ENCODE results near the gene MAGI2. TPM values are rescaled to one million over a fixed set of nuclear protein-coding genes. Genes with fewer than 3 reads are reported as not detected.
"Not testable (repeated sequence)": the region's sequence is repeated elsewhere in the genome, so short reads cannot be mapped to it uniquely, and the experiment has no call there.

MAGI2 gene
- polyA plus RNA-seq, 4 donors: 36.8 to 43.5 (median 38.3) TPM

DNA sequence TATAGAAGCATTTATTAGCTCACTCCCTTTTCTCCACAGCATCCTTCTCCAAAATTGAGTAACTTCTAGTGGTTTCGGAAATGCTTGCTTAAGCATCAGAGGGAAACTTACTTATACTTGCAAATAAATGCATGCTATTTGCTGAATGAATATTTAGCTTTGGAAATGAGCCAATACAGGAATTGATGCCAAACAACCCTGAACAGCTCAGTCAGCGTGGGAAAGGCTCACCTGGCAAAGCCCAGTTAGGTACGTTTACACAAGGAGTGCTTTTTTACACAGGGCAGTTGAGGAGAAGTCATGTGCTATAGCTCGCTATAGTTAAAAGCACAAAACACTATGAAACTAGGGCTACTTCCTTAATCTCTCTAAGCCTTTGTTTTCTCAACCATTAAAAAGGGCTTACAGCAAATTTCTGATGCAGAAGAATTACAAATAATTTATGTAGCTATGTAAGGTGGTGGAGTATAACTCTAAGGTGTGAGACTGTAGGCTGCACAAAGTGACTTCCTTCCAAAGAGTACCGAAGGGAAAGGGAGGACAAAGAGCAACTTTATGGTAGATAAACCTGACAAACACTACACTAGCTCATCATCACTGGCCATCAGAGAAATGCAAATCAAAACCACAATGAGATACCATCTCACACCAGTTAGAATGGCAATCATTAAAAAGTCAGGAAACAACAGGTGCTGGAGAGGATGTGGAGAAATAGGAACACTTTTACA is 1156.7 kb downstream of the MAGI2 start:
- no peak for DNase-seq (ENCODE audit: low read depth in 4 of 4, low spot score in 3 of 4)

DNA sequence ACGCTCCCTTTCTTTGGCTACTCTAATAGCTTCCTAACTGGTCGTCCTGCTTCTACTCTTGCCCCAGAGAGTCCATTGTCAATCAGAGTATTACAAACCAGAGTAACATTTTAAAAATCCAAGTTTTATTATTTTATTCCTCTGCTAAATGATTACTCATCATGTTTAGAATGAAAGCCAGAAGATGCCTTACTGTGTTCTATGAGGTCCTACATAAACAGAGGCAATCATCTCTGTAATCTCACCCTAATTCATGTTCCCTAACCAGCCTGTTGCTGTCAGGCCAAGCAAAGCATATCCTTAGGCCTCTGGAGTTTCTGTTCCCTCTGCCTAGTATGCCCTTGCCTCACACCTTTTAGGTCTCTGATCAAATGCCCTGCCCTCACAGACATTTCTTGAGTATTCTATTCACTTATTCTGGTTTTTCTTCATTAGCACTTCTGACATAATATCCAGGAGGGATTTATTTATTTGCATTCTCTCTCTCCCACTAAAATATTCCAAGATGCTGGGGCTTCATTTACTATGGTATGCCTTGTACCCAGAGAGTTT is 1157.3 kb downstream of the MAGI2 start:
- no peak for DNase-seq (ENCODE audit: low read depth in 4 of 4, low spot score in 3 of 4)

DNA sequence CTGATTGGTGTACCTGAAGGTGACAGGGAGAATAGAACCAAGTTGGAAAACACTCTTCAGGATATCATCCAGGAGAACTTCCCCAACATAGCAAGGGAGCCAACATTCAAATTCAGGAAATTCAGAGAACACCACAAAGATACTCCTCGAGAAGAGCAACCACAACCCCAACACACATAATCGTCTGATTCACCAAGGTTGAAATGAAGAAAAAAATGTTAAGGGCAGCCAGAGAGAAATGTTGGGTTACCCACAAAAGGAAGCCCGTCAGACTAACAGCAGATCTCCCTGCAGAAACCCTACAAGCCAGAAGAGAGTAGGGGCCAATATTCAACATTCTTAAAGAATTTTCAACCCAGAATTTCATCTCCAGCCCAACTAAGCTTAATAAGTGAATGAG is 1164.0 kb downstream of the MAGI2 start:
- DNase-seq (ENCODE audit: low read depth in 4 of 4, low spot score in 3 of 4): not testable (repeated sequence)

DNA sequence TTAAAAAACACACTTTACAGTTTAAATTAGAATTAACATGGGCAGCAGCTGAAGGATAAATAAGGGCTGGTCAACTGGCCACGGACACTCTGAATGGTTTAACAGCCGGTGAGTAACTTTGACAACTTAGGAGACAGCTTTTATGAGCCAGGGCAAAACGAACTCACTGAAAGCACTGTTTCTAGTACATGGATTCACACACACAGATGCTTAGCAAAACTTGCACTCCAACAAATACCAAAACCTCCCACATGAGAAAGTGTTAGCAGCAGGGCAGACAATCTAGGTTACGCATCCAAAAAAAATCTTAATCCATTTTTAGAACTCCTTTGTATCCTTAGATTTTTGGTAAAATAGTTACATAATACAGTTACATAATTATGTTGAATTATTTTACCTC is 1168.5 kb downstream of the MAGI2 start:
- DNase-seq (ENCODE audit: low read depth in 4 of 4, low spot score in 3 of 4): no peak

DNA sequence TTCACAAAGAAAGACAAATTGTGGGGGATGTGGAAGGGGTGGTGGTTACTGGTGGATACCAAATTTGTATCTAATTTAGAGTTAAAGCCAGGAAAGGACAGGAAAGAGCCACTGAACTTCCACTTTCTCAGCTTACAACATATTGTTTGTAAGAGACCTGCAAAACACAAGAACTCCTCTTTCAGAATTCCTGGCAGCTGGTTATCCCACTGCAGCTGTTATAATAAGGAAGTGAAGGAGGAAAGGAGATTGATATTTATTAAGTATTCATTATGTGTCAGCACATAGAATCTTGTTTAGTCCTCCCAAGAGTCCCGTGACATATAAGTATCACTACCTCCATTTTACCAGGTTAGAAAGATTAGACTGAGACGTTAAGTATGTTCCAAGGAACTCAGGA is 1173.2 kb downstream of the MAGI2 start:
- DNase-seq (ENCODE audit: low read depth in 4 of 4, low spot score in 3 of 4): no peak

DNA sequence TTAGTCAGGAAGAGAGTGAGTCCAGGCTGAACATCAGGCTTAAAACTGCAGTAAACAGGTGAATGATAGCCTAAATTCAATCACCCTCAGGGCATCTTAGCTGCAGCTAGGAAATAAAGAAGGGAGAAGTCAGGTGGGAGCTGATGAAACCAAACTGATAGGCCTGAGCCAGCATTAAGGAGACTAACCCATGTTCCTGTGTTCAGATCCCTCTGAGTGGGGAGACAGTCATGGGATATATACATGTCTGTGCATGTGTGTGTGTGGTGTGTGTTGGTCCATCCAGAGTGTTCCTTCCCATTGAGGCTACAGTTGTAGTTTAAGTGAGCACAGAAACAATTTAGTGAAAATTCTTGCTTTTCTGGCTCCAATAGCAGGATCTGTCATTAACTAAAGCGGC is 1174.0 kb downstream of the MAGI2 start:
- no peak for DNase-seq (ENCODE audit: low read depth in 4 of 4, low spot score in 3 of 4)

DNA sequence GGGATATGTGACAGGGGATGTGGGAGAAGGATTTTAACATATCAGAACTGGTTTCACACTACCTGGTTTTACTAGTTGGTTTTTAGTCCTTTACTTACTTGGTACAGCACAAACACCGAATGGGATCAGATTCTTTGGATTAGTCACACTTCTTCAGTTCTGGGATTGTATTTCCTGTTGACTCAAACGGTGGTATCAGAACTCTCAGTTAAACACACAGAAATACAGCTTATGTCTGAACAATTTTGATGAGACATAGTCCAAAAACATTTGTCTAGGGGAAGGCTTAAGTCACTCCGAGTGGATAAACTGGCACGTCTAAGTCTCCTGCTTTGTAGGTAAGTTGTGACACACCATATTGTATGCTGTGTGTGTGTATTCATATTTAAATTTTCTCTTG is 1174.4 kb downstream of the MAGI2 start:
- no peak for DNase-seq (ENCODE audit: low read depth in 4 of 4, low spot score in 3 of 4)

DNA sequence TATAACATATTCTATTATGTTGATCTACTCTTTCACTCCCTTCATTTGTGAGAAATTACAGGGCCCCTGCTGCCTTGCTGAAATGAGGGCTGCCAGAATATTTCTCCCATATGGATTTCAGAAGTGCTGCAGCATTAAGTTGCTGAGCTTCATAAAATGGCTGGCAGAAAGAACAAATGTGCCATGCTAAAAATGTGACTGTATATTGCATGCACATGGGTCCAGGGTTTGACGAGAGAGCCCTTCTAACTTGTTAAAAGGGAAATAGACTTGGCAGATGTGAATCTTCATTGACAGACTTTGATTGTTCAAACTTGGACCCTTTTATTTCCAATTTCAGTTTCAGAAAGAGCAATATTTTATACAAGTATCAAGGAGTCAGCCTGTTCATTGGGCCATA is 1186.3 kb downstream of the MAGI2 start:
- no peak for DNase-seq (ENCODE audit: low read depth in 4 of 4, low spot score in 3 of 4)

DNA sequence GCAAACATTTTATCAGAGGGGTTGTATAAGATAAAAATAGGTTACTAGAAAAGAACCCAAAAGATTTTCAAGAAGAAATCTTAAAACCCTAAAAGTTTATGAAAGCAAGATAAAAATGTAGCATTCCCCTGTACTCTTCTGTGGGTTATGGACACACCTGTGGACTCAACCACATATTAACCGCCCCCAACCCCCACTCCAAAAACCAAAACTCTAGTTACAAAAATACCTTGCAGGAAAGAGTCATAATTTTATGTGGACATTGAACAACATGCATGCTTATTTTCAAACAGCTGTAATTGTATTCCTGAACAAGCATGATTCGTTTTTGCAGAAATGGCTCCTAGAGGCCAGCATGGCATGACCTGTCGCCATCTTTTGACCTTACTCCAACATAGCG is 1188.0 kb downstream of the MAGI2 start:
- no peak for DNase-seq (ENCODE audit: low read depth in 4 of 4, low spot score in 3 of 4)

DNA sequence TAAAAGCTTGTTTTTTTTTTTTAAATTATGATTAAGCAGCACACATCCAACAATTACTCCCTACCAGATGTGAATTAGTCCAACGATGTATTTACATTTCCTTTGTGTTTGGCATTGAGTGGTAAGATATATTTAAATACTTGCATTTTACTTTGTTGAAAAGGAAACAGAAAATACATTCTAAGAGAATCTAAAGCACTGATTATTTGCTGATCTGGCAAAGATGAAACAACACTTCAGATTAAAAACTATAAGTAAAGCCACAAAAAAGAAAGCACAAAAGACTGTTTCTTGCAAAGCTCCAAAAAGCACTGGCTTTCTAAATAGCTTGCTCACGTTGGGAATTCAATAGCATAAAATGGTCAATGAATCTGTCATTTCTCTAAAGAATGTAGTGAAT is 1188.4 kb downstream of the MAGI2 start:
- DNase-seq (ENCODE audit: low read depth in 4 of 4, low spot score in 3 of 4): no peak

DNA sequence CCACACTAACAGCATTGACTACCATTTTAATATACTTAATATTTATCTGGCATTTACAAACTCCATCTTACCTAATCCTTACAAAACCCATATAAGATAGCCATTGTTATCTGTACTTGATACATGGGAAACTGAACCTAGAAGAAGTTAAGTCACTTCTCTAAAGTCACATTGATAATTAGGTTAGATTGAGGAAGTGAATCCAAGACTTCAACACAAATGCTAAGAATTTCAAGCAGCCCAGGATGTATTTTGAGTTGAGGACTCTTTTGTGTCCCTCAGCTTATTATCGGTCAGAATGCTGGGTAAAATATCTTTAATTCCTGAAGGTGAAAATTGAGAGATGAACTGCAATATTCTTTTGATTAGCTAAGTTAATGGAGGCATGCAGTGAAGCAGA is 1189.4 kb downstream of the MAGI2 start:
- no peak for DNase-seq (ENCODE audit: low read depth in 4 of 4, low spot score in 3 of 4)

DNA sequence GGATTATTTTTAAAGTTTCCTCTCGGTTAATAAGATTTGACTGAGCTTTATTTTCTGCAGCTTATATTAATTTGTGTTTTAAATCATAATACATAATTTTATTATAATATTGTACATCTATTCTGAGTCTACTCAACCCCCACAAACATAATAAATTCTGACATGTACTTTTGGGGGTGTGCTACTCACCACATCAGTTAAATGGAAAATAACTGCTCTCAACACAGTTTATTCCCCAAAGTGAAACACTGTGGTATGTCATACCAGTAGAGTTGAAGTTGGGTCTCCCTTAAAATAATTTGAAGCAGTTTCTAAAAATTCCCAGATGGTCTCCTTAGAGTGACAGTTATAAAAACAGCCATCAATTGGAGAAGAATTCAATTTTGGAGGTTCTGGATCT is 1191.7 kb downstream of the MAGI2 start:
- DNase-seq (ENCODE audit: low read depth in 4 of 4, low spot score in 3 of 4): no peak

DNA sequence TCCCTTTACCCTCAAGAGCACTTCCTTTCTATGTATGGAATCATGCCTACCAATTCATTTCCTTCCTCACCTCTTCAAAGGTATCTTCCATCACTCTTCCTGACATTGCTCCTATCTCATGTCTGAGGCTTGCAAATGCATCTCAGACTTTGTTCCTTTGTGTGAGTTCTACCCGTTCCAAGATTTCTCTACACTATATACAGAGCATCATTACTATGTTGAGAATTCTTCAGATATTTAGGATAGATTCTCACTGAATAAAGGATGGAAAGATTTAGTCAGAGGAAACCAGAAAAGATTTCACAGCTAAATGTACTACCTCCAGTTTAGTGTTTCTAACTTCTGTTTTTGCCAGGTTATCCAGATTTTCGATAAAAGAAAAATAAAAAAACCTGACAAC is 1192.2 kb downstream of the MAGI2 start:
- DNase-seq (ENCODE audit: low read depth in 4 of 4, low spot score in 3 of 4): no peak

DNA sequence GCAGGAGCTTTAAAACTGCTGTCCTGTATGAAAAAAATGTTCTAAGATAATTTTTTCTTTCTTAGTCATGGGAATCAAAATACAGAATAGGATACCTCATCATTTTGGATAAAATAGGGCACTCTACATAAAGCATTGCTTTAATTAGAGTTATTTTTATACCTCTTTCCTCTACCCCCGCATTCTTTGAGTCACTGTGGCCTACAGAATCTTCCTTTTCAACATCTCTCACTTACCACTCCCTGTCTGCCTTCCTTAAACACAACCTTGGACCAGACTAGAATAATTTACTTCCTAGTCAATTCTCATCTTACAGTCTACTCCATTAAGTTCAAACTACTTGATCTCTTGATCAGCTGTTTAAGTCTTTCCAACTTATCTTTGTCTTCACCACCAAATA is 1192.6 kb downstream of the MAGI2 start:
- DNase-seq (ENCODE audit: low read depth in 4 of 4, low spot score in 3 of 4): no peak

DNA sequence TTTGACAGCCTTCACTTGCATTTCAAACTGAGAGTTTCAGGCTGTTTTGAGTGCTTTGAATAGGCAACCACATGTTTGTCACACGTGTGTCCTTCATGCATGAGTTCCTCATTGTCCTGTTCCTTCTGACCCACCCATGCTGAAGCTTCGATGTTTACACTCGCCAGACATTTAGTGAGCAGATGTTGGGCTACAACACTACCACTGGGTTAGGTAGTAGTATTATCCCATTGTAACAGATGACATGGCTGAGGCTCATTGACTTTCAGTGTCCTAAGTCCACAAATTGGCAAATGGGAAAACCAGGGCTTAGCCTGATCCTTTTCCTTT is 1198.8 kb downstream of the MAGI2 start:
- no peak for DNase-seq (ENCODE audit: low read depth in 4 of 4, low spot score in 3 of 4)

DNA sequence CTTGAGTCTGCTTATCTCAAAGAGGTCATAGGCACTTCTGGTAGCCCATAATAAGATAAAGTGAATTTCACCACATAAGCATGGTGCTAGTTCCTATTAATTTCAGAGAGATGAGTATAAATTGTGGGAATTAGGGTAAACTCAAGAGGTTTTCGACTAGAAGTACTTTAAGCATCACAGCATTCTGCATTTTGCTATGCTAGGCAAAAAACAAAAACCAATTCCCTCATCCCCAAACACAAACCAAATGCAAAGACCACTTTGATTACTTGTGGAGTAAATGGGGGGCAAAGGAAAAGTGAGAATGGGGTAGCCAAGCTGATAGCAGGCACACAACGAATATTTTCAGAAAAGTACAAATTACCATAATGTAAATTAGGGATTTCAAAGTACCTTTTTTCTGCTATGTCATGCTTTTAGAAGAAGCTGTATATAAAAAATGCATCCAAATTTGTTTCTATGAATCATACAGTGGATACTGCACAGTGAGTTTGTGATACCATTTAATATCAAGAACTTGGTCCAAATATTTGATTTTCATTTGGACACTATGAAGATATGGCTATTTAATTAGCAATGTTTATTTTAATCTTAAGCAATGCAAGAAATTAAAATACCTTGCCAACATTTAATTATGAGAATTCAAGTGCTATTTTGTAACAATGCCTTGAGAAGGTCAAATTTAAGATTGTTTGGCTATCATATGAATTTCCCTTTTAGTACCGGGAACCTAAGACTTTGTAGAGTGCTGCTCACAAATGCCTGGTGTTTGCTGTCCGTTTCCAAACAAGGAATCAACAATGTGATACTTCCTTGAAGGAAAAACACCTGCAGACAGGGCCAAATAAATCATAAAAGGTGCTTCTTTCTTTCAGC is 1199.4 kb downstream of the MAGI2 start:
- no peak for DNase-seq (ENCODE audit: low read depth in 4 of 4, low spot score in 3 of 4)

DNA sequence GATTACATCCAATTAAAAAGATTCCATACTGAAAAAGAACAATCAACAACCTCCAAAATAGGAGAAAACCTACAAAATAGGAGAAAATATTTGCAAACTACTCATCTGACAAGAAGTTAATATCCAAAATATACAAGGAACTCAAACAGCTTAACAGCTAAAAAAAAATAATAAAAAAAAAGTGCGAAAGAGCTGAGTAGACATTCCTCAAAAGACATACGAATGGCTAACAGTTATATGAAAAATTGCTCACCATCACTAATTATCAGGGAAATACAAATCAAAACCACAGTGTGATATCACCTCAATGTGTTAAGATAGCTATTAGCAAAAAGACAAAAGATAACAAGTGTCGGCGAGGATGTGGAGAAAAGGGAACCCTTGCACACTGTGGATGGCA is 1204.6 kb downstream of the MAGI2 start:
- no peak for DNase-seq (ENCODE audit: low read depth in 4 of 4, low spot score in 3 of 4)

DNA sequence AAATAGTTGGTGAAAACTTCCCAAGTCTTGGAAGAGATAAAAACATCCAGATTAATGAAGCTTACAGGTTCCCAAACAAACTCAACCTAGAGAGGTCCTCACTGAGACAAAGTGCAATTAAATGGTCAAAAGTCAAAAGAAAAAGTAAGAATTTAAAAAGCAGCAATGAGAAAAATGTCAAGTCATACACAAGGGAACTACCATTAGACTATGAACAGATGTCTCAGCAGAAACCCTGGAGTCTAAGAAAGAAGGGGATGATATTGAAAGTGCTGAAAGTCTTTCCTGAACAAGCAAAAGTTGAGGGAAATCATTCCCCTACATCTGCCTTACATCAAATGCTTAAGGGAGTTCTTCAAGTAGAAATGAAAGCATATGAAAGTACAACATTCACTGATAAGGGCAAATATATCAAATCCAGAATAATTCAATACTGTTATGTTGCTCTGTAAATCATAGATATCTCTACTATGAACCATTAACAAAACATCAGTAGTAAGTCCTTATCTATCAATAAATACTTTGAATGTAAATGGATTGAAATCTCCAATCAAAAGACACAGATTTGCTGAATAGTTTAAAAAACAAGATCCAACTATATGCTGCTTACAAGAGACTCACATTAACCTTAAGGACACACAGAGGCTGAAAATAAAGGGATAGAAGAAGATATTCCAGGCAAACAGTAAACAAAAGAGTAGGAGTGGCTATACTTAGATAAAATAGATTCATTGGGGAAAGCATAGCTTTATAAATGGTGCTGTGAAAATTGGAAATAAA is 1205.4 kb downstream of the MAGI2 start:
- DNase-seq (ENCODE audit: low read depth in 4 of 4, low spot score in 3 of 4): no peak

DNA sequence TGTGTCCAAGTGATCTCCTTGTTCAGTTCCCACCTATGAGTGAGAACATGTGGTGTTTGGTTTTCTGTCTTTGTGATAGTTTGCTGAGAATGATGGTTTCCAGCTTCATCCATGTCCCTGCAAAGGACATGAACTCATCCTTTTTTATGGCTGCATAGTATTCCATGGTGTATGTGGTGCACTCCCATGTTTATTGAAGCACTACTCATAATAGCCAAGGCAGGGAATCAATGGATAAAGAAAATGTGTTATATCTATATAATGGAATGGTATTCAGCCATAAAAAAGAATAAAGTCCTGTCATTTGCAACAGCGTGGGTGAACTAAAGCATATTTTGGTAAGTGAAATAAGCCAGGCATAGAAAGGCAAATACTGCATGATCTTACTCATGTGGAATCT is 1213.3 kb downstream of the MAGI2 start:
- DNase-seq (ENCODE audit: low read depth in 4 of 4, low spot score in 3 of 4): not testable (repeated sequence)

DNA sequence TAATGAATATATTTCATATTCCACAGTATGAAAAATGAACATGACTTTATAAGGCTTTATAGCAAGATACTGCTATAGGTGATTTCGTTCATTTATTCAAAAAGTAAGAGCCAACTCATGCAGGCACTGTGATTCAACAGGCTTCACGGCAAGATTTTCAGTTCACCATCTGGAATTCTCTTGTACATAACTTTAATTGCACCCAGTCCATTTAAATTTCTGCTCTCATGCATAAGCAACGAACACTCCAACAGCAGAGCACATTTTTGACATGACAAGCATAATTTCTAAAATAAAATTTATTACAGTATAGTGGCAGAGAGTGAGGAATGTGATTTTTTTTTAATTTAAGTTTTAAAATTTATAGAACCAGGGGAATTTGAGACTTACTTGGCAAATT is 1218.8 kb downstream of the MAGI2 start:
- no peak for DNase-seq (ENCODE audit: low read depth in 4 of 4, low spot score in 3 of 4)

DNA sequence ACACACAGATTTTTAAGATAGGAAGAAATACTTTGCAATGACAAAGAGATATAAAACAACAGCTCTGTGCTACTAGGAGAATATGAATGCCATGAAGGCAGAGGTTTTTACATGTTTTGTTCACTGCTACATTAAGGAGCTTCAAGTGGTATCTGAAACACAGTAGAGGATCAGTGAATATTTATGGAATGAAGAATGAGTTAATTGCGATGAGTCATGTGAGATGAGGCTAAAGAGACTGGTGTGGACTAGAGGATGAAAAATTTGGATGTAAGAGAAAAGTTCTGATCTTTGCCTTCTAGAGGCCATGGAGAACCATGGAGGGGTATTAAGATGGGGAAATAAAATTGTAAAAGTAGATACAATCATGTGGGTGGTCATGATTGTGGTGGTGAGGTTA is 1220.7 kb downstream of the MAGI2 start:
- DNase-seq (ENCODE audit: low read depth in 4 of 4, low spot score in 3 of 4): no peak

All from right renal pelvis (tissue), 4 donors.